HG02798 (cell line): ENCODE data around the gene SMIM44.
"Not testable (repeated sequence)": the region's sequence is repeated elsewhere in the genome, so short reads cannot be mapped to it uniquely, and the experiment has no call there.

Source experiments
- ATAC-seq: cut with Tn5 transposase; IDR thresholded peaks from one replicate; pipeline ENCODE4 v1.9.1; 2021; ENCODE audit warnings: mild to moderate bottlenecking; ENCODE audit not compliant: unreplicated experiment, poor library complexity

The SMIM44 gene

GRCh38 chr19:3483226-3483628 lies at the start of gene SMIM44:
Gene SMIM44 (minus strand): TSS chr19:3483441. CDS start chr19:3483403, 38 bp downstream.
- ATAC-seq, result no peak

- no peak for ATAC-seq
These were observed 49.8 kb upstream of the SMIM44 start for GRCh38 chr19:3533033-3533432.

DNA sequence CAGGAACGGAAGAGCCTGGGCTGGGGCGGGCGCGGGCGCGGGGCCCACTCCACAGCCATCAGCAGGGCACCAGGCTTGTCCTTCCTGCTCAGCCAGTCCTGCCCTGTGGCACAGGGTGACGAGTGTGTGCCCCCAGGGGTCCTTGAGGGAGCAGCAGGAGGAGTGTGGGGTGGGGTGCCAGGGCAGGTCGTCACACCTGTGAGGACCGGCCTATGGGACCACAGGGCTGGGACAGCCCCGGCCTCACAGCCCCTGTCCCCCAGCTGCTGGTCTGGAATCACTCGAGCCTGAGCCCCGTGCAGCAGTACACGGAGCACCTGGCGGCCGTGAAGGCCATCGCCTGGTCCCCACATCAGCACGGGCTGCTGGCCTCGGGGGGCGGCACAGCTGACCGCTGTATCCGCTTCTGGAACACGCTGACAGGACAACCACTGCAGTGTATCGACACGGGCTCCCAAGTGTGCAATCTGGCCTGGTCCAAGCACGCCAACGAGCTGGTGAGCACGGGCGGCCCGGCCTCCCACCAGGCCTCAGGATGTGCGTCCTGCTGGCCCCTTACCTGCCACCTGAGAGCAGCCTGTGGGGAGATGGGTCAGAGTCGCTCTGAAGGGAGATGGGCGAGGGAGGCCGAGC lies 49.0 kb upstream of the SMIM44 start:
- no peak for ATAC-seq

DNA sequence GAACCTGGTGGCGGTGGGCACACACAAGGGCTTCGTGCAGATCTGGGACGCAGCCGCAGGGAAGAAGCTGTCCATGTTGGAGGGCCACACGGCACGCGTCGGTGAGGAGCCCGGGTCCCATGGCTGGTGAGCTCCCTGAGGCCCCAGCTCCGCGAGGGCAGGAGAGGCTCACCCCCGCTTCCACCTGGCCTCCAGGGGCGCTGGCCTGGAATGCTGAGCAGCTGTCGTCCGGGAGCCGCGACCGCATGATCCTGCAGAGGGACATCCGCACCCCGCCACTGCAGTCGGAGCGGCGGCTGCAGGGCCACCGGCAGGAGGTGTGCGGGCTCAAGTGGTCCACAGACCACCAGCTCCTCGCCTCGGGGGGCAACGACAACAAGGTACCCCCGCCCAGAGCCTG lies 48.5 kb upstream of the SMIM44 start:
- no peak for ATAC-seq

- no peak for ATAC-seq
These were observed 47.1 kb upstream of the SMIM44 start for GRCh38 chr19:3530389-3530788.

- not testable (repeated sequence) for ATAC-seq
These were observed 46.1 kb upstream of the SMIM44 start for GRCh38 chr19:3529299-3529698.

GRCh38 chr19:3528539-3529211 lies 45.4 kb upstream of the SMIM44 start:
- no peak for ATAC-seq

- ATAC-seq, result no peak
These were observed 44.8 kb upstream of the SMIM44 start for GRCh38 chr19:3528080-3528479.

DNA sequence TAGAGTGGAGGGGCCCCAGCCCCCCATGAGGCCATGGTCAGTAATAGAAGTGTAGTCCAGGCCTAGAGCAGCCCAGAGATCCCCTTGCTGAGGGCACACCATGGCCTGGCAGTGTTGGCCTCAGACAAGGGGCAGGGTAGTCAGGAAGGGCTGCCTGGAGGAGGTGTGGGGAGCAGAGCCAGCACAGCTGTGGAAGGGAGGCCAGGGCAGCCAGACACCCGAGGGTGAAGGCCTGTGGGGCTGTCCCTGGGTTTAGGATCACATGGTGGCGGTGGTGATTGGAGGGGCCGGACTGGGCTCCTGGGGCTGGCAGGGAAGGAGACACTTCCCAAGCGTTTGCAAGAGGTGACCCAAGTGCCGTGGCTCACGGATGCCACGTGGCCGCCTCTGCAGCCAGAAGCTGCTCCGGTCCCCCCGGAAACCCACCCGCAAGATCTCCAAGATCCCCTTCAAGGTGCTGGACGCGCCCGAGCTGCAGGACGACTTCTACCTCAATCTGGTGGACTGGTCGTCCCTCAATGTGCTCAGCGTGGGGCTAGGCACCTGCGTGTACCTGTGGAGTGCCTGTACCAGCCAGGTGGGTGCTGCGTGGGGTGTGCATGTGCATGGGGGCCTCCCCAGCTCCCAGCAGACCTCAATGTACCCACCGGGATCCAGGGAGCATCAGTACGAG lies 44.1 kb upstream of the SMIM44 start:
- no peak for ATAC-seq

- no peak for ATAC-seq
These were observed 43.4 kb upstream of the SMIM44 start for GRCh38 chr19:3526507-3527237.

- ATAC-seq, result no peak
These were observed 41.7 kb upstream of the SMIM44 start for GRCh38 chr19:3524904-3525451.

- ATAC-seq, result no peak
These were observed 41.0 kb upstream of the SMIM44 start for GRCh38 chr19:3524078-3524842.

- no peak for ATAC-seq
These were observed 40.3 kb upstream of the SMIM44 start for GRCh38 chr19:3523361-3524077.

DNA sequence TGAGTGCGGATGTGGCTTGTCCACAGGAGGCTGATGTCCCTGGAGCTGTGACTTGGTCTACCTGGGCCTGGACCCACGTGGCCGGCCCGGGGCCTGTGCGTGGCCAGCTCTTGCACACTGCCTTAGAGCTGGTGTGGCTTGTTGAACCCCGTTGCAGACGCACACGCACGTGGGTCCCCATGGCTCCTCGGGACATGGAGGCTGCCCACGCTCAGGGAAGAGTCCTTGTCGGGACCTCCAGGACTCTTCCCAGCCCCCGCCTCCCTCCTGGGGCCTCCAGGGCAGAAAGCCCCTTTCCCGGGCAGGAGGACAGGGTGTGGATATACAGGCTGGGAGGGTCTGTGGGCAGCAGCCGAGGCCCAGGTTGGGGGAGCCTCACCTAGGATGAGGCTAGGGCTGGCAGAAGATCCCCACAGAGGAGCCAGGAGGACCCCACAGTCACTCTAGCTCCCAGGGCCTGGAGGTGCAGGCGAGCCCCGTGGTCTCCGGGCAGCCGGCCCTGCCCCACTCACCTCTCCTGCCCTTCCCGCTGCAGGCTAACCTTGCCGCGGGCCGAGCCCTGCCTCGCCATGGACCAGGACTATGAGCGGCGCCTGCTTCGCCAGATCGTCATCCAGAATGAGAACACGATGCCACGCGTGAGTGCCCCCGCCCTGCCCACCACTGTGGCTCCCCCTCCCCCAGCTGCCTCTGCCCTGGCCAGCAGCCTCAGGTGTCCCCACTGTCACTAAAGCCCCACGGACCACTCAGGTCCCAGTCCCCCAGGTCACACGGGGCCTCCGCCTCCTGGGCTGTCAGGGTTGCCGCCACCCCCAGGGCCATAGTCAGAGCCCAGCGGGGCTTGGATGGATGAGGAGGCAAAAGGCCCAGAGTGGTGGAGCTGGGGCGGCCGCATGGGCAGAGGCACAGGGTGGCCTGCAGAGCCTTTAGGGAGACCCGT lies 39.5 kb upstream of the SMIM44 start:
- no peak for ATAC-seq

DNA sequence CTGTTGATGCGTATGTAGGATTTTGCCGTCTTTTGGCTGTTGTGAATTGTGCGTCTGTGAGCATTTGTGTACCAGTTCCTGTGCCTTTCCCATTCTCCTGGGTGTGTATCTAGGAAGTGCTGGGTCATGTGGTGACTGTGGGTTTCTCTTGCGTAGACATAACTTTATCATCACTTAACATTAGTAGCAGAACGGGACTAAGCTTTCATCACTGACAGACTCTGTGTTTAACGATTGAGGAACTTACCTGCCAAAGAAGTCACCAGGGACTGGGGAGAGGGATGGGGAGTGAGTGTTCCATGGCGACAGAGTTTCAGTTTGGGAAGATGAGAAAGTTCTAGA lies 37.8 kb upstream of the SMIM44 start:
- no peak for ATAC-seq

GRCh38 chr19:3520166-3521103 lies 37.2 kb upstream of the SMIM44 start:
- no peak for ATAC-seq

- no peak for ATAC-seq
These were observed 35.9 kb upstream of the SMIM44 start for GRCh38 chr19:3519126-3519525.
